ENCODE measurements around the gene NANOG. TPM values are rescaled to one million over a fixed set of nuclear protein-coding genes. Genes with fewer than 3 reads are reported as not detected.
"Not testable (repeated sequence)": the region's sequence is repeated elsewhere in the genome, so short reads cannot be mapped to it uniquely, and the experiment has no call there.

Gene NANOG
- under 1 TPM in 1 of 4 donors, not detected in 3; 0.26 TPM for total RNA-seq

DNA sequence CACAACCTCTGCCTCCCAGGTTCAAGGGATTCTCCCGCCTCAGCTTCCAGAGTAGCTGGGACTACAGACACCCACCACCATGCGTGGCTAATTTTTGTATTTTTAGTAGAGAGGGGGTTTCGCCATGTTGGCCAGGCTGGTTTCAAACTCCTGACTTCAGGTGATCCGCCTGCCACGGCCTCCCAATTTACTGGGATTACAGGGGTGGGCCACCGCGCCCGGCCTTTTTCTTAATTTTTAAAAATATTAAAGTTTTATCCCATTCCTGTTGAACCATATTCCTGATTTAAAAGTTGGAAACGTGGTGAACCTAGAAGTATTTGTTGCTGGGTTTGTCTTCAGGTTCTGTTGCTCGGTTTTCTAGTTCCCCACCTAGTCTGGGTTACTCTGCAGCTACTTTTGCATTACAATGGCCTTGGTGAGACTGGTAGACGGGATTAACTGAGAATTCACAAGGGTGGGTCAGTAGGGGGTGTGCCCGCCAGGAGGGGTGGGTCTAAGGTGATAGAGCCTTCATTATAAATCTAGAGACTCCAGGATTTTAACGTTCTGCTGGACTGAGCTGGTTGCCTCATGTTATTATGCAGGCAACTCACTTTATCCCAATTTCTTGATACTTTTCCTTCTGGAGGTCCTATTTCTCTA lies at the start of gene NANOG:
Gene NANOG, plus strand, starts transcription at position 519 of the 645 bp plus-strand sequence. CDS start 213 bp downstream, outside the sequence.
- H3K27ac ChIP-seq; H3K36me3 ChIP-seq; H3K4me3 ChIP-seq; DNase-seq; H3K4me1 ChIP-seq; intact Hi-C loops (cut with DNase I); H3K9me3 ChIP-seq: not testable (repeated sequence)
- WGBS, 2 donors: 69 to 76% methylated on average over 9 to 13 of the region's 13 CpGs
- H3K27me3 ChIP-seq: peaks cover 0 to 65% (median 1%) of the 10 kb centered on the region in 4 donors

DNA sequence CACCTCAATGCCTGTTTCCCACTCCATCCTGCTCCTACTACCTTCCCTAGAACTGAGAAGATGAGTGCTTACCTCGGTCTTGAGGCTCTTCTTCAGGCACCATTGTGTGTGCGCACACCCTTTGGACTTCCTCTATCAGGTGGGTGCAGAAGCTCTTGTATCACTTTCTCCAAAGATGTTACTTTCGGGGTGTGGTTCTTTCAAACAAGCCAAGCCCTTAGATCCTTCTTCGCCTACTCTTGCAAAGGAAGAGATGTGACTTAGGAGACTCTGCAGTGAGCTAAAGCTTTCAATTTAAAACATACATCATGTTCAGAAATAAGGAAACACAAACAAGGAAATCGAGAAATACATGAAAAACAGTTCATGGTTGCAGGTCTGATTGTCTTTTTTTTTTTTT lies 42.0 kb upstream of the NANOG start, which contains the start of gene CLEC4C:
Gene CLEC4C, minus strand, starts transcription at position 130 of the 400 bp plus-strand sequence. Its CDS starts 27 bp downstream, at position 103.
- H3K4me3 ChIP-seq: no peak within 1 kb of the TSS
- no peaks in the 10 kb centered on the region for H3K36me3 ChIP-seq
- WGBS, 2 donors: 55 to 67% methylated on average over 5 of the region's 5 CpGs
- no peaks in the 10 kb centered on the region for H3K27me3 ChIP-seq
- no peaks in the 10 kb centered on the region for H3K4me1 ChIP-seq
- DNase-seq: no peak
- intact Hi-C loops (cut with DNase I): no loop called here
- H3K9me3 ChIP-seq: no peaks in the 10 kb centered on the region
- TF ChIP-seq, protein P1, sequence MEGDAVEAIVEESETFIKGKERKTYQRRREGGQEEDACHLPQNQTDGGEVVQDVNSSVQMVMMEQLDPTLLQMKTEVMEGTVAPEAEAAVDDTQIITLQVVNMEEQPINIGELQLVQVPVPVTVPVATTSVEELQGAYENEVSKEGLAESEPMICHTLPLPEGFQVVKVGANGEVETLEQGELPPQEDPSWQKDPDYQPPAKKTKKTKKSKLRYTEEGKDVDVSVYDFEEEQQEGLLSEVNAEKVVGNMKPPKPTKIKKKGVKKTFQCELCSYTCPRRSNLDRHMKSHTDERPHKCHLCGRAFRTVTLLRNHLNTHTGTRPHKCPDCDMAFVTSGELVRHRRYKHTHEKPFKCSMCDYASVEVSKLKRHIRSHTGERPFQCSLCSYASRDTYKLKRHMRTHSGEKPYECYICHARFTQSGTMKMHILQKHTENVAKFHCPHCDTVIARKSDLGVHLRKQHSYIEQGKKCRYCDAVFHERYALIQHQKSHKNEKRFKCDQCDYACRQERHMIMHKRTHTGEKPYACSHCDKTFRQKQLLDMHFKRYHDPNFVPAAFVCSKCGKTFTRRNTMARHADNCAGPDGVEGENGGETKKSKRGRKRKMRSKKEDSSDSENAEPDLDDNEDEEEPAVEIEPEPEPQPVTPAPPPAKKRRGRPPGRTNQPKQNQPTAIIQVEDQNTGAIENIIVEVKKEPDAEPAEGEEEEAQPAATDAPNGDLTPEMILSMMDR (IDR thresholded peaks at IDR 0.05): no peak
- TF ChIP-seq POLR2A (IDR thresholded peaks at IDR 0.05): no peak
- no peak within 1 kb of the TSS for H3K27ac ChIP-seq

DNA sequence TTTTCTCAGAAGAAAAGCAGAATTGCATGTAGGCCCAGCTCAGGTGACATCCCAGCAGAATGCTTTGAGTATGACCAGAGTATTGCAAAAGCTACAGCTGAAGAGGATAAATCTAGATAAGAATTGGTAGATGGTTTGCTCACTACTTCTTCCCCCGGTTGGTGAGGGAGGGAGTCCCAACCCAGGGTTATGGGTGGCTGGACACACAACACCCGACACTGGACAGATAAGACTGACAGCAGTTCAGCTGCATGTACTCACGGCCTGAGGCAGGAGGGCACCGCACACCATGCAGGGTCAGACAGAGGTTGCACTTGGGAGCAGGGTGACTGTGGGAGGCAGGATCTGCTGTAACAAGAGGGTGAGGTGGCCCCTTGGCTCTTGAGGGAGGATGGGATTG lies 40.4 kb upstream of the NANOG start:
- intact Hi-C loops (cut with DNase I): no loop called here
- no peak overlapping the region for H3K27ac ChIP-seq
- no peaks in the 10 kb centered on the region for H3K4me1 ChIP-seq
- 48 to 55% methylated on average over 4 of the region's 4 CpGs for WGBS, 2 donors
- TF ChIP-seq POLR2A (IDR thresholded peaks at IDR 0.05): no peak
- TF ChIP-seq, protein P1 (IDR thresholded peaks at IDR 0.05): no peak
- H3K9me3 ChIP-seq: no peaks in the 10 kb centered on the region
- no peaks in the 10 kb centered on the region for H3K36me3 ChIP-seq
- H3K27me3 ChIP-seq: no peaks in the 10 kb centered on the region
- DNase-seq: no peak
- no peak overlapping the region for H3K4me3 ChIP-seq

DNA sequence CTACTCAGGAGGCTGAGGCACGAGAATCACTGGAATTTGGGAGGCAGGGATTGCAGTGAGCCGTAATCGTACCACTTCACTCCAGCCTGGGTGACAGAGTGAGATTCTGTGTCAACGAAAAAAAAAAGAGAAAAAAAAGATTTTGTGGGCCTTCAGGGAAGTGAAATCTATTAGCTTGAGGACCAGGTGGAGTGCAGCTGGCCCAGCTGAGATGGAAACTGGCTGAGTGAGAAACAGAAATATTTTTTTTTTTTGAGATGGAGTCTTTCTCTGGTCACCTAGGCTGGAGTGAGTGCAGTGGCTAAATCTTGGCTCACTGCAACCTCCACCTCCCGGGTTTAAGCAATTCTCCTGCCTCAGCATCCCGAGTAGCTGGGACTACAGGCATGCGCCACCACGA lies 39.8 kb upstream of the NANOG start:
- Histone ChIP-seq H3K27ac (no peak overlapping the region), H3K36me3 (no peaks in the 10 kb centered on the region), H3K27me3 (no peaks in the 10 kb centered on the region), H3K4me3 (no peak overlapping the region), H3K9me3 (no peaks in the 10 kb centered on the region), H3K4me1 (no peaks in the 10 kb centered on the region)
- WGBS, 2 donors: 76 to 77% methylated on average over 8 of the region's 8 CpGs
- DNase-seq: no peak
- intact Hi-C loops (cut with DNase I): no loop called here
- TF ChIP-seq POLR2A (IDR thresholded peaks at IDR 0.05): no peak
- TF ChIP-seq, protein P1 (IDR thresholded peaks at IDR 0.05): no peak

DNA sequence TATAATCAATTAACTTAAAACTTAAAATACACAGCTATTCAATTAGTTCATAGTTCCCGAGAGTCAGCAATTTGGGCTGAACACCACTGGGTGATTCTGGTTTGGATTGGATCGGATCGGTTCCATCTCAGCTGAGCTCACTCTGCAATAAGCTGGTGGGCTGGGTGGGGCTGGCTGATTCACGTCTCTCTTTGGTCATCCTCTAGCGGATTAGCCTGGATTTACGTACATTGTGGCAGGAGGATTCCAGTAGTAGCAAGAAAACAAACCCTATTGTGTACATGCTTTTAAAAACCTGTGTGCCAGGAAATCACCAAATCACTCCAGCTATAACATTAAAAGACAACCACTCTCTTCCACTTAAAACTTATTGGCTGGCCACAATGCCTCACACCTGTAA lies 38.9 kb upstream of the NANOG start:
- no peak overlapping the region for H3K4me3 ChIP-seq
- intact Hi-C loops (cut with DNase I): no loop called here
- no peaks in the 10 kb centered on the region for H3K9me3 ChIP-seq
- no peak for DNase-seq
- WGBS, 2 donors: 53 to 65% methylated on average over 6 of the region's 6 CpGs
- H3K4me1 ChIP-seq: no peaks in the 10 kb centered on the region
- H3K36me3 ChIP-seq: no peaks in the 10 kb centered on the region
- H3K27ac ChIP-seq: no peak overlapping the region
- TF ChIP-seq, protein P1 (IDR thresholded peaks at IDR 0.05): no peak
- no peak for TF ChIP-seq POLR2A (IDR thresholded peaks at IDR 0.05)
- no peaks in the 10 kb centered on the region for H3K27me3 ChIP-seq

All from esophagus squamous epithelium (tissue), 5 donors.